ENCODE data around the gene TXK. TPM values are rescaled to one million over a fixed set of nuclear protein-coding genes. Genes with fewer than 3 reads are reported as not detected.
"Not testable (repeated sequence)": the region's sequence is repeated elsewhere in the genome, so short reads cannot be mapped to it uniquely, and the experiment has no call there.

Gene TXK
- total RNA-seq, 1 donor from 2014 or later: not detected

DNA sequence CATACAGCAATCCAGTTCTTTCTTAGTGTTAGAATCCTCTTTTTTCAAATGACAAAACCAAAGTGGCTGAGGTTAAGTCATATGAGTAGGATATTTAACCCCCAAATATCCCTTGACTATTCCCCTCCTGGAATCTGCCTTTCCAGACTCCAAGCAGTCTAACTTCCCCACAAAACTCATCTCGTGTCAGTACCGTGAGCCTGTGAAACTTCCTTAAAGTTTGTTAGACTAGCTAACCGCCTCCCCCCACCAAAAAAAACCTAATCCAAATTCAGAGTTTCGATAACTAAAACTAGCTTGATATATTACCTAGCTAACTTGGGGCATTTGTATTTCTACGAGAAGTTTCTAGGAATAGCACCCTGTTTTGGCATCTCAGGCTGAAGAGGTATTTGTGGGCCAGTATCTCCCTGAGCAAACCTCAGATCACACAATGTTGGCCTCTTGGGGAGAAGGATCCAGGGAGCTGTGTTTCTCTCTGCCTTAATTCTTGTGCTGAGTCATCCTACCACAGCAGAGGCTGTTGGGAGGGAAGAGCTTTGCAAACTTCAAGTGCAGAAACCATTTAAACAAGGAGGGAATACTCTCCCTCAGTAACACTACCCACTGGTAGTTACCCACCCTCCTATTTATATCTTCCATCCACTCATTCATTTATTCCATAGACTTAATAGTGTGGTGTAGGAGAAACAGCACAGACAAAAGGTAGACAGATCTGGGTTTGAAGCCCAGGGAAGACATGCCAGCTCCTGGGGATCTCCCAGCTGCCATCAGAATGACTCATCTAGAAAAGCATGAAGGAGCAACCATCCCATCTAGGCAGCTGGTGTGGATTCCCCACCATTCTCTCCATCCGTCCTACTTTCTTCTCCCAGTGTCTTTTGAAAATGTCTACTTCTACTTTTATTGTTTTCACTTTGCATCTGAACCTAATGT, 39.3 kb upstream of the TXK start:
- DNase-seq: no peak
- Mint-ChIP-seq H3K27me3 (ENCODE audit: unreplicated experiment) (no peaks in the 10 kb centered on the region), H3K9me3 (ENCODE audit: unreplicated experiment) (no peaks in the 10 kb centered on the region), H3K4me3 (ENCODE audit: unreplicated experiment) (no peak overlapping the region), H3K36me3 (ENCODE audit: unreplicated experiment) (peaks cover 14% of the 10 kb centered on the region), H3K27ac (ENCODE audit: unreplicated experiment) (no peak overlapping the region), H3K4me1 (ENCODE audit: low read depth, unreplicated experiment) (no peaks in the 10 kb centered on the region)
- TF ChIP-seq, protein P1, sequence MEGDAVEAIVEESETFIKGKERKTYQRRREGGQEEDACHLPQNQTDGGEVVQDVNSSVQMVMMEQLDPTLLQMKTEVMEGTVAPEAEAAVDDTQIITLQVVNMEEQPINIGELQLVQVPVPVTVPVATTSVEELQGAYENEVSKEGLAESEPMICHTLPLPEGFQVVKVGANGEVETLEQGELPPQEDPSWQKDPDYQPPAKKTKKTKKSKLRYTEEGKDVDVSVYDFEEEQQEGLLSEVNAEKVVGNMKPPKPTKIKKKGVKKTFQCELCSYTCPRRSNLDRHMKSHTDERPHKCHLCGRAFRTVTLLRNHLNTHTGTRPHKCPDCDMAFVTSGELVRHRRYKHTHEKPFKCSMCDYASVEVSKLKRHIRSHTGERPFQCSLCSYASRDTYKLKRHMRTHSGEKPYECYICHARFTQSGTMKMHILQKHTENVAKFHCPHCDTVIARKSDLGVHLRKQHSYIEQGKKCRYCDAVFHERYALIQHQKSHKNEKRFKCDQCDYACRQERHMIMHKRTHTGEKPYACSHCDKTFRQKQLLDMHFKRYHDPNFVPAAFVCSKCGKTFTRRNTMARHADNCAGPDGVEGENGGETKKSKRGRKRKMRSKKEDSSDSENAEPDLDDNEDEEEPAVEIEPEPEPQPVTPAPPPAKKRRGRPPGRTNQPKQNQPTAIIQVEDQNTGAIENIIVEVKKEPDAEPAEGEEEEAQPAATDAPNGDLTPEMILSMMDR (IDR thresholded peaks at IDR 0.05; ENCODE audit: partially characterized antibody, unreplicated experiment): no peak

GRCh38 chr4:48172651-48173050, 38.6 kb upstream of the TXK start:
- TF ChIP-seq, protein P1 (IDR thresholded peaks at IDR 0.05; ENCODE audit: partially characterized antibody, unreplicated experiment): no peak
- Mint-ChIP-seq H3K9me3 (ENCODE audit: unreplicated experiment) (no peaks in the 10 kb centered on the region), H3K4me3 (ENCODE audit: unreplicated experiment) (no peak overlapping the region), H3K27ac (ENCODE audit: unreplicated experiment) (no peak overlapping the region), H3K36me3 (ENCODE audit: unreplicated experiment) (peaks cover 7% of the 10 kb centered on the region), H3K27me3 (ENCODE audit: unreplicated experiment) (no peaks in the 10 kb centered on the region), H3K4me1 (ENCODE audit: low read depth, unreplicated experiment) (no peaks in the 10 kb centered on the region)
- DNase-seq: no peak

DNA sequence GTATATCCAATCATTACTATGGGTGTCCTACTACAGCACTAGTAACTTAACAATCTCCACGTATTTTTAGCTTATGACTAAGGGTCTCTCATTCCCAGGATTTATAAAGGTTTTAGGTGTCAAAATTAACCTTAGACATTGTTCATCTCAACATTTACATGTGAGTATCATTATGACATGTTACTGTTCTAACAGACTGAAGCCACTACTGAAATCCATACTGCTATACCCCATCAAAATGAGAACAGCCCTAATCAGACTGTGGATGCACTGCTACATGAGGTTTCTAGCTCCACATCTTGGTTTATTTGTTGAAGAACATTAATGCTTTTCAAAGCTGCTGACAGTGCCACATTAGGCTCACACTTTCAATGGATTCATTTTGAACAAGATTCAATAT, 35.6 kb upstream of the TXK start:
- H3K4me3 Mint-ChIP-seq (ENCODE audit: unreplicated experiment): no peak overlapping the region
- TF ChIP-seq, protein P1 (IDR thresholded peaks at IDR 0.05; ENCODE audit: partially characterized antibody, unreplicated experiment): no peak
- DNase-seq: no peak
- H3K27me3 Mint-ChIP-seq (ENCODE audit: unreplicated experiment): no peaks in the 10 kb centered on the region
- no peaks in the 10 kb centered on the region for H3K9me3 Mint-ChIP-seq (ENCODE audit: unreplicated experiment)
- H3K4me1 Mint-ChIP-seq (ENCODE audit: low read depth, unreplicated experiment): no peaks in the 10 kb centered on the region
- H3K36me3 Mint-ChIP-seq (ENCODE audit: unreplicated experiment): peaks cover 4% of the 10 kb centered on the region
- H3K27ac Mint-ChIP-seq (ENCODE audit: unreplicated experiment): no peak overlapping the region

DNA sequence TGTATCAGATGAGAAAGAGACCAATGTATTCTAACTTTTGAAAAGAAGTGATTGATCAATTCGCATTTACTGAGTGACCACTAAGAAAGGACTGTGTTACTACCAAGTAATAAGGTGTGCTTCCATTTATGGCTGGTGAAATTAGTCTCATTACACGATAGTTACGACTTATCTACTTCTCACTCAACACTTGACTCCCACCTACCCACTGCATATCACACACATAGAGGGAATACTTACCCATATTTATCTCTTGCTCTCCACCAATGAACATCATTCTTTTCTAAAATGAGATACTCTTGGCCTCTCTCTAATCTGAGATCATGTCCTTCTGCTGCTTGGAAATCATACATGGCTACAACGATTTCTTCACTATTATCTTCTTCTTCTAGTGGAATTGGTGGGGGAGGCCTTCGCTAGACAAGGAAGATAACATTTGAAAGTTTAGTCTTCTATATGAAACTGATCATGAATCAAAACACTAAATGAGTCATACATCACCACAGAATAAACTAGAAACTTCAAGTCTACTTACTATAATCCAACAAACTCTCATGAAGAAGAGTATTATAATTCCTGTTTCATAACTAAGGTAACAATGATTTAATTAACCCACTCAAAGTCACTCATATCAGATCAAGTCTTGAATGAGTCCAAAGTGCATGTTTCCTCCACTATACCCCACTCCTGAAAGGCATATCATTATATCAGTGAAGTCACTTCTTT, 33.7 kb upstream of the TXK start:
- TF ChIP-seq, protein P1 (IDR thresholded peaks at IDR 0.05; ENCODE audit: partially characterized antibody, unreplicated experiment): no peak
- Mint-ChIP-seq H3K4me1 (ENCODE audit: low read depth, unreplicated experiment) (no peaks in the 10 kb centered on the region), H3K9me3 (ENCODE audit: unreplicated experiment) (no peaks in the 10 kb centered on the region), H3K27me3 (ENCODE audit: unreplicated experiment) (no peaks in the 10 kb centered on the region), H3K4me3 (ENCODE audit: unreplicated experiment) (no peak overlapping the region), H3K36me3 (ENCODE audit: unreplicated experiment) (no peaks in the 10 kb centered on the region), H3K27ac (ENCODE audit: unreplicated experiment) (no peak overlapping the region)
- no peak for DNase-seq

DNA sequence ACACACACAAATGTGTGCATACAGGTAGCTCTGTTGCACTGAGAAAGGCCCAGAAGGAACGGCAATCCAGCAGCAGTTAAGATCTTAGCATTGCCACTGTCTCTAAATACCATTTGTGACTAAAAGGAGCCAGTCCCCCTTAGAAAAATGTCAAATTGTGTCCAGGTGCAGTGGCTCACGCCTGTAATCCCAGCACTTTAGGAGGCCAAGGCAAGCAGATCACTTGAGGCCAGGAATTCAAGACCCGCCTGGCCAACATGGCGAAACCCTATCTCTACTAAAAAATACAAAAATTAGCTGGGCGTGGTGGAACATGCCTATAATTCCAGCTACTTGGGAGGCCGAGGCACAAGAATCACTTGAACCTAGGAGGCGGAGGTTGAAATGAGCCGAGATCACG, 30.5 kb upstream of the TXK start:
- H3K4me3 Mint-ChIP-seq (ENCODE audit: unreplicated experiment); H3K9me3 Mint-ChIP-seq (ENCODE audit: unreplicated experiment): not testable (repeated sequence)

More for the DNA sequence above, 30.5 kb upstream of the TXK start:
- H3K27me3 Mint-ChIP-seq (ENCODE audit: unreplicated experiment); H3K36me3 Mint-ChIP-seq (ENCODE audit: unreplicated experiment); H3K27ac Mint-ChIP-seq (ENCODE audit: unreplicated experiment); DNase-seq; H3K4me1 Mint-ChIP-seq (ENCODE audit: low read depth, unreplicated experiment): not testable (repeated sequence)

All from glutamatergic neuron (in vitro differentiated cells).